Measurements from ENCODE around the gene KMT2A.

KMT2A gene

DNA sequence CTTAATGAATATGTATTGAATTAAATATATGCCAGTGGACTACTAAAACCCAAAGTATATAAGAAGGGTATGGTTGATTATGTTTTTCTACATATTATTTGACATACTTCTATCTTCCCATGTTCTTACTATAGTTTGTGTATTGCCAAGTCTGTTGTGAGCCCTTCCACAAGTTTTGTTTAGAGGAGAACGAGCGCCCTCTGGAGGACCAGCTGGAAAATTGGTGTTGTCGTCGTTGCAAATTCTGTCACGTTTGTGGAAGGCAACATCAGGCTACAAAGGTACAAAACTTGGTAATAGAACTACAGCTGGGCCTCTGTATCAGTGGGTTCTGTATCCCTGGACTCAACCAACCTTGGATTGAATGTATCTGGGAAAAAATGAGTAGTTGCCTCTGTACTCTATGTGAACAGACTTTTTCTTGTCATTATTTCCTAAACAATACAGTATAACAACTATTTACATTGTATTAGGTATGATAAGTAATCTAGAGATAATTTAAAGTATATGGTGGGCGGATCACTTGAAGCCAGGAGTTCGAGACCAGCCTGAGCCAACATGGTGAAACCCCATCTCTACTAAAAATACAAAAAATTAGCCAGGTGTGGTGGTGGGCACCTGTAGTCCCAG lies 52.3 kb downstream of the KMT2A start:
- DNase-seq (ENCODE audit: low read depth, low spot score): peak; percentile 20

DNA sequence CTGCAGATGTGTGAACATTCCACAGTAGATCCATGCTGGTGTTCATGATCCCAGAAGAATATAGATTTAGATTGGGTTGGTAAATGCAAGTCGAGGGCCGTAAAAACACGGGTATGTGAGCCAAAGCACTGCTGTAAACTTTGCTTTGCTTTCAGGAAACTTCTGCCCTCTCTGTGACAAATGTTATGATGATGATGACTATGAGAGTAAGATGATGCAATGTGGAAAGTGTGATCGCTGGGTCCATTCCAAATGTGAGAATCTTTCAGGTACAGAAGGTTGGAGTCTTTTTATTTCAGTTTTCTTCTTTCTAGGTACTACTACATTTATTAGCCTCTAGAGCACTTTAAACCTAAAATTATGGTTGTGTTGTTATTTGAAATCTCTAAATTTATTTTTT lies 54.7 kb downstream of the KMT2A start:
- no peak for DNase-seq (ENCODE audit: low read depth, low spot score)

DNA sequence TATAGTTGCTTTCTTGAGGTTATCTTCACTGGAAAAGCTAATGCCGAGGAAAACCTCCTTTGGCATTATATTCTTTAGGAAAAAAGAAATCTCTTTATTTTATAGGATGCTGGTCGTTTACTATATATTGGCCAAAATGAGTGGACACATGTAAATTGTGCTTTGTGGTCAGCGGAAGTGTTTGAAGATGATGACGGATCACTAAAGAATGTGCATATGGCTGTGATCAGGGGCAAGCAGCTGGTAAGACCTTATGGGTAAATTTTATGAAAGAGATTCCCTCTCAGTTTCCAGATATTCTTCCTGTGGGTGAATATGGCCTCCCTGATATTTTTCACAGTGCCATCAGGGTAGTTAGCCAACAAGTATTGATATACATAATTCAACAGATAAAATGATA lies 61.5 kb downstream of the KMT2A start:
- DNase-seq (ENCODE audit: low read depth, low spot score): no peak

DNA sequence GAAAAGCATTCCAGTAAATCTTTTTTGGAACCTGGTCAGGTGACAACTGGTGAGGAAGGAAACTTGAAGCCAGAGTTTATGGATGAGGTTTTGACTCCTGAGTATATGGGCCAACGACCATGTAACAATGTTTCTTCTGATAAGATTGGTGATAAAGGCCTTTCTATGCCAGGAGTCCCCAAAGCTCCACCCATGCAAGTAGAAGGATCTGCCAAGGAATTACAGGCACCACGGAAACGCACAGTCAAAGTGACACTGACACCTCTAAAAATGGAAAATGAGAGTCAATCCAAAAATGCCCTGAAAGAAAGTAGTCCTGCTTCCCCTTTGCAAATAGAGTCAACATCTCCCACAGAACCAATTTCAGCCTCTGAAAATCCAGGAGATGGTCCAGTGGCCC lies 66.9 kb downstream of the KMT2A start:
- DNase-seq (ENCODE audit: low read depth, low spot score): no peak

DNA sequence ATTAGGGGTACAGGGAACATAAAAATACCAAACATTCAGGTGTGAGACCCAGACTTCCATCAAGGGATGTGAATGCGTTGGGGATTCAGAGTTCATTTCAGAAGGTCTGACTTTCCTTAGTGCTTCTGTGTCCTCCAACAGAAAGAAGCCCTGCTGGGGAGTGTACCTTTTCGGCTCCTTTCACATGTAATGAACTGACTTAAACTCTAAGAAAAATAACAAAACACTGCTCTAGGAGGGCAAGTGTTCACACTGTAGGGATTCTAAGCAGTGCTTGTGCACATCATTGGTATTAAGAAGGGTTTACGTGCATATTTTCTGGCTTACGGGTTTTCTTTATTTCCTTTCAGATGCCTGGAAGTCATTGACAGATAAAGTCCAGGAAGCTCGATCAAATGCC lies 75.3 kb downstream of the KMT2A start:
- DNase-seq (ENCODE audit: low read depth, low spot score): no peak

DNA sequence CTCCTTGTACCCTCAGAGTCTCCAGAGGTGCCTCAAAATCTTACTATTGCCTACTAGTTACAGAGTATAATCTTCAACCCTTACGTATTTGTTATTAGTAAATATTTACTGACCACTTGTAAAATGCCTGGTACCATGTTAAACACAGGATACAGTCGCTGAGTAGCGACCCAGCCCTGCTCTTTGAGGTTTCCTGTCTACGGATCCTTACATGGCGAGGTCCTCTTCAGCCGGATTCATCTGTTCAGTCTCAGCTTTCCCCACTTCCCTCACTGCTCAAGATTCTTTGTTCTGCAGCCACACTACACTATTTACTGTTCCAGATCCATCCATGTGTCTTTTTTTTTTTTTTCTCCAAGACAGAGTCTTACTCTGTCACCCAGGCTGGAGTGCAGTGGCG lies 77.8 kb downstream of the KMT2A start:
- no peak for DNase-seq (ENCODE audit: low read depth, low spot score)

DNA sequence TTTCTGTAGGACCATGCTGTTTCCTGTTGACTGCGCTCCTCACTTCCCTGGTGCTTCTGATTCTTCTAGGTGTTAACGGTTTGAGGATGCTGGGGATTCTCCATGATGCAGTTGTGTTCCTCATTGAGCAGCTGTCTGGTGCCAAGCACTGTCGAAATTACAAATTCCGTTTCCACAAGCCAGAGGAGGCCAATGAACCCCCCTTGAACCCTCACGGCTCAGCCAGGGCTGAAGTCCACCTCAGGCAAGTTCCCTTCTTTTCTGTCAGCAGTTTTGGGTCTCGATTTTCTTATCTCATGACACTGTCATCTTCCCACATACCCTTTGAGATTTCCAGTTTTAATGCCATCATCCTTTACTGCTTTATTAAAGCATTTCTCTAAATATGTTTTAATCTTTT lies 83.3 kb downstream of the KMT2A start:
- no peak for DNase-seq (ENCODE audit: low read depth, low spot score)

DNA sequence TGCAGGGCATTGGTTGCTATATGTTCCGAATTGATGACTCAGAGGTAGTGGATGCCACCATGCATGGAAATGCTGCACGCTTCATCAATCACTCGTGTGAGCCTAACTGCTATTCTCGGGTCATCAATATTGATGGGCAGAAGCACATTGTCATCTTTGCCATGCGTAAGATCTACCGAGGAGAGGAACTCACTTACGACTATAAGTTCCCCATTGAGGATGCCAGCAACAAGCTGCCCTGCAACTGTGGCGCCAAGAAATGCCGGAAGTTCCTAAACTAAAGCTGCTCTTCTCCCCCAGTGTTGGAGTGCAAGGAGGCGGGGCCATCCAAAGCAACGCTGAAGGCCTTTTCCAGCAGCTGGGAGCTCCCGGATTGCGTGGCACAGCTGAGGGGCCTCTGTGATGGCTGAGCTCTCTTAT lies 85.6 kb downstream of the KMT2A start:
- no peak for DNase-seq (ENCODE audit: low read depth, low spot score)

DNA sequence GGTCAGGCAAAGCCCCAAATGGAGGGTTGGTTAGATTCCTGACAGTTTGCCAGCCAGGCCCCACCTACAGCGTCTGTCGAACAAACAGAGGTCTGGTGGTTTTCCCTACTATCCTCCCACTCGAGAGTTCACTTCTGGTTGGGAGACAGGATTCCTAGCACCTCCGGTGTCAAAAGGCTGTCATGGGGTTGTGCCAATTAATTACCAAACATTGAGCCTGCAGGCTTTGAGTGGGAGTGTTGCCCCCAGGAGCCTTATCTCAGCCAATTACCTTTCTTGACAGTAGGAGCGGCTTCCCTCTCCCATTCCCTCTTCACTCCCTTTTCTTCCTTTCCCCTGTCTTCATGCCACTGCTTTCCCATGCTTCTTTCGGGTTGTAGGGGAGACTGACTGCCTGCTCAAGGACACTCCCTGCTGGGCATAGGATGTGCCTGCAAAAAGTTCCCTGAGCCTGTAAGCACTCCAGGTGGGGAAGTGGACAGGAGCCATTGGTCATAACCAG lies 86.3 kb downstream of the KMT2A start:
- peak; percentile 57 for DNase-seq (ENCODE audit: low read depth, low spot score)

DNA sequence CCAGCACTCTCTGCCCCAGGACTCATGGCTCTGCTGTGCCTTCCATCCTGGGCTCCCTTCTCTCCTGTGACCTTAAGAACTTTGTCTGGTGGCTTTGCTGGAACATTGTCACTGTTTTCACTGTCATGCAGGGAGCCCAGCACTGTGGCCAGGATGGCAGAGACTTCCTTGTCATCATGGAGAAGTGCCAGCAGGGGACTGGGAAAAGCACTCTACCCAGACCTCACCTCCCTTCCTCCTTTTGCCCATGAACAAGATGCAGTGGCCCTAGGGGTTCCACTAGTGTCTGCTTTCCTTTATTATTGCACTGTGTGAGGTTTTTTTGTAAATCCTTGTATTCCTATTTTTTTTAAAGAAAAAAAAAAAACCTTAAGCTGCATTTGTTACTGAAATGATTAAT lies 88.1 kb downstream of the KMT2A start:
- no peak for DNase-seq (ENCODE audit: low read depth, low spot score)

DNA sequence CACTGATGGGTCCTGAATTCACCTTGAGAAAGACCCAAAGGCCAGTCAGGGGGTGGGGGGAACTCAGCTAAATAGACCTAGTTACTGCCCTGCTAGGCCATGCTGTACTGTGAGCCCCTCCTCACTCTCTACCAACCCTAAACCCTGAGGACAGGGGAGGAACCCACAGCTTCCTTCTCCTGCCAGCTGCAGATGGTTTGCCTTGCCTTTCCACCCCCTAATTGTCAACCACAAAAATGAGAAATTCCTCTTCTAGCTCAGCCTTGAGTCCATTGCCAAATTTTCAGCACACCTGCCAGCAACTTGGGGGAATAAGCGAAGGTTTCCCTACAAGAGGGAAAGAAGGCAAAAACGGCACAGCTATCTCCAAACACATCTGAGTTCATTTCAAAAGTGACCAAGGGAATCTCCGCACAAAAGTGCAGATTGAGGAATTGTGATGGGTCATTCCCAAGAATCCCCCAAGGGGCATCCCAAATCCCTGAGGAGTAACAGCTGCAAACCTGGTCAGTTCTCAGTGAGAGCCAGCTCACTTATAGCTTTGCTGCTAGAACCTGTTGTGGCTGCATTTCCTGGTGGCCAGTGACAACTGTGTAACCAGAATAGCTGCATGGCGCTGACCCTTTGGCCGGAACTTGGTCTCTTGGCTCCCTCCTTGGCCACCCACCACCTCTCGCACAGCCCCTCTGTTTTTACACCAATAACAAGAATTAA lies 88.6 kb downstream of the KMT2A start:
- DNase-seq (ENCODE audit: low read depth, low spot score): no peak

DNA sequence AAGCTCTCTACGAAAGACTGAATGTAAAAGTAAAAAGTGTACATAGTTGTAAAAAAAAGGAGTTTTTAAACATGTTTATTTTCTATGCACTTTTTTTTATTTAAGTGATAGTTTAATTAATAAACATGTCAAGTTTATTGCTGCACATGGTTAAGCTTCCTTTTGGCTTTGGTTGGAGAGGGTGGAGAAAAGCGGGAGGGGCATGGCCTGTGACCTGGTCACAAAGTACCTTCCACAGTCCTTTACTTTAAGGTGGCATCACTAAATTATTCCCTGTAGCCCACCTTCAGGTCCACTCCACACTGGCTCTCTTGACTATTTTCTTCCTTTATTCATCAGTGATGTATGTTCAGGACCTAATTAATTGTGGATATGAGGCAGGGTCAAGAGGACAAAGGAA lies 90.4 kb downstream of the KMT2A start:
- DNase-seq (ENCODE audit: low read depth, low spot score): no peak

DNA sequence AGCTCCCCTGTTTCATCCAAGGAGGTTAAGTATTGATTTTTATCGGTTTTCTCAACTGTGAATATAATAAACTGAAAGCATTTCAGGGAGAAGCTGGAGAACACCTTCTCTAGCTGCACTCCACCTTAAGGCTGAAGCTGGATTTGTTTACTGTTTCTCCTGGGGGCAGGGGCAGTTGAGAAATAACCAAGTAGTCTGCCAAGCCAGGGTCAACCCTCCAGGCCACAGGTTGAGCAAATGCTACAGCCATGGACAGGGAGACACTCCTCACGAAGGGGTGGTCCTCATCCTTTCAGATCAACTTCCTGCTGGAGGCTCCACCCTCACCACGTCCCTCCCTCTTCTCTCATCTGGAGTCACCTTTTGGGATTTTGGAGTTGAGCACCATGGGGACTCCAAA lies 90.8 kb downstream of the KMT2A start, which contains the start of gene TTC36:
Gene TTC36 (plus strand): TSS at position 366 of the 400 bp plus-strand sequence. CDS start 21 bp downstream, at position 387.
- DNase-seq (ENCODE audit: low read depth, low spot score): no peak

DNA sequence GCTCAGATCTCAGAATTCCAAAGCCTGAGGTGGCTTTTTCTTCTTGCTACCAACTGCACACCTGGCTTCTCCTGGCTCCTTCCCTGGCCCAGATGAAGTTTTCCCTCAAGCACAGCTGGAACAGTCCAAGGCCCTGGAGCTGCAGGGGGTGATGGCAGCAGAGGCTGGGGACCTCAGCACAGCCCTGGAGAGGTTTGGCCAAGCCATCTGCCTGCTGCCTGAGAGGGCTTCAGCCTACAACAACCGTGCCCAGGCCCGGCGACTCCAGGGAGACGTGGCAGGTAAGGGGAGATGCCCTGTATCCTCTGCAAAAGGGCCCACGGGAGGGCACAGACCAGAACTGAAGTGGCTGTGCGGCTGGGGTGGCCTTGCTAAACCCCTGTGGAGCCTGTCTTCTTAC lies 92.2 kb downstream of the KMT2A start:
- no peak for DNase-seq (ENCODE audit: low read depth, low spot score)

DNA sequence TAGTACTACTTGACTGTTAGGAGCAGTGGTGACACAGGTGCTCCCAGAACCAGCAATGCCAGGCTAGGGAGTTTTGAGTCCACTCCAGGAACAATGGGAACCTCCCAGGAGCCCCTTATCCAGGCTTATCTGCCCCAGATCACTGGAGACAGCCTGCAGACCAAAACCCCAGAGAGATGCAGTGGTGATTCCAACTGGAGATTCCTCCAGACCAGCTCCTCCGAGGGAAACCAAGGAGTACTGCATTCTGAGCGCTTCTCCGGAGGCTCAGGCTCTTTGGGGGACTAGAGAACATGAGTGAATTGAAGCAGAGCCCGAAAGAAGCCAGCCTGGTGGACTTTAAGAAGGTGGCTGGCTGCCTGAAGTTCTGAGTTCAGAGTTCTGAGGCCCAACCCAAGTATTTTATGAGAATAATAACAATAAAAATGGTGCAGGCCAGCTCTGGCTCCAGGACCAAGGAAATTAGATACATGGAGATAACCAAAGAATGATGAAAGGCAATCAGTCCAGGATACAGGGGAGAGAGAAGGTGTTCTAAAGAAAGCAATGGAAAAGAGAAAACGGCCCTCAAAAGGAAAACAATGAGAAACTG lies 93.4 kb downstream of the KMT2A start:
- no peak for DNase-seq (ENCODE audit: low read depth, low spot score)

DNA sequence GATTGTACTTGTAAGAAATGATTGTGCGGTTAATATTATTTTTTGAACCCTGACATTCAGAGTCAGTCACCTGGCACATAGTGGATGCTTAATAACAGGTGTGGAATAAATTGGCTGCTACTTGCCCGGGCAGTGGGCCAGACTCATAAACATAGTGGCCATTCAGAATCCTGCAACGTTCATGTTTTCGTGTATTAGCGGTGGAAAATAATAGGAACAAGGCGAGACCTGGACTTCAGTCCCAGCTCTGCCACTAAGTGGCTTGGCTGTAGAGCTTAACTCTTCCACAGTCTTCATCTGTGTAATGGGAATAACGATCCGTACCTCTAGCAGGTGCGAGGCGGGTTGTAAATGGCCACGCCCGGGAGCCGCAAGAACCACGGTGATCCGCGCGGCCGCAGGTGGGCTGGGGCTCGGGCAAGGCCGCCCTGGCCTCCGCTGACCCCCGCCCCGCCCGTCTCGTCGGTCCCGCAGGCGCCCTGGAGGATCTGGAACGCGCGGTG lies 93.9 kb downstream of the KMT2A start:
- DNase-seq (ENCODE audit: low read depth, low spot score): no peak

DNA sequence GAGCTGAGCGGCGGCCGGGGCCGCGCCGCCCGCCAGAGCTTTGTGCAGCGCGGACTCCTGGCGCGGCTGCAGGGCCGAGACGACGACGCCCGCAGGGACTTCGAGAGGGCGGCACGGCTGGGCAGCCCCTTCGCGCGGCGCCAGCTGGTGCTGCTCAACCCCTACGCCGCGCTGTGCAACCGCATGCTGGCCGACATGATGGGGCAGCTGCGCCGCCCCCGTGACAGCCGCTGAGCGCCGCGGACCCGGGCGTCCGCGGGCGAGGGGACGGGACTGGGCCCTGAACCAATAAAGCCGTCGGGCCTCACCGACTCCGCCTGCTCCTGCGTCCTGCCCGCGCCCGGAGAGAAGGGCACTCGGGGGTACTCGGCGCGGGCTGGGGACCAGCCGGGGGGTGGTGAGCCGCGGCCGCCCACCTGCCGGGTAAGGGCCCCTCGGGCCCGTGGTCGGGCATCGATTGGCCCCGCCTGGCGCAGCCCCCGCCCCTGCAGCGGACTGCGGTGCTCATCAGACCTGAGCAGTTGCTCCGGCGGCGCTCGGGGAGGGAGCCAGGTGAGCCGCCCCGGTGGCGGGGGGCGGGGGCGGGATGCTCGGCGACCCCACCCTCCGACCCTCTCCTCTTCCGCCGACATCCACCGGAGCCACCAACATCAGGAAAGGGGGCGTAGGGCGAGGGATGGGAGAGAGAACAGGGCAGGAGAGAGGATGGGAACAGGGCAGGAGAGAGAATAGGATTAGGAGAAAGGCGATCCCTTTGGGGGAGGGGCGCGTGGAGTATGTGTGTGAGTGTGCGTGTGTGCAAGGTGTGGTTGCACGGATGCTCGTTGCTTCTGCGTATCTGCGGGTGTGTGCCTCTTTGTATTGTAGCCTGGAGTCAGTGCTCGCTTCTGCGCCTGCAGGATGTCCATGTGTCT lies 94.6 kb downstream of the KMT2A start, which contains the start of gene TMEM25:
Gene TMEM25 (plus strand): TSS at position 510 of the 914 bp plus-strand sequence. CDS start 610 bp downstream, outside the sequence.
- DNase-seq (ENCODE audit: low read depth, low spot score): peak; percentile 25

DNA sequence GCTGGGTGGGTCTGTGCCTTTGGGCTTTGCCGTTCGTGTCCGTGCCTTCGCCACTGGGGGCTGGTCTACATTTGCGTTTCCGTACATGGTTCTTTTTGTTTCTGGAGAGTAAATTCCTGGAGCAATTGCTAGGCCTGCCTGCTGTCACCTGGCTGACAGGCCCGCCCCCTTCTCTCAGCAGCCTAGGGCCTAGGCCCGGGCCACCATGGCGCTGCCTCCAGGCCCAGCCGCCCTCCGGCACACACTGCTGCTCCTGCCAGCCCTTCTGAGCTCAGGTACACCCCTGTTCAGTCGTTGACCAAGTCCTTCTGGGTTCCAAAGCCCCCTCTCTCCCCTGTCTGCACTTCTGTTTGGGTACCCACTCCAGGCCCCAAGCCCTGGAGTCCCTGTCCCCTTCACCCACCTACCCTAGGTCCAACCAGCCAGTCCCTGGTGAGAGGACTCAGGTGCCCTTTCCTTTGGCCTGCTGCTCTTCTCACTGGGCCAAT lies 95.3 kb downstream of the KMT2A start:
- DNase-seq (ENCODE audit: low read depth, low spot score): no peak

DNA sequence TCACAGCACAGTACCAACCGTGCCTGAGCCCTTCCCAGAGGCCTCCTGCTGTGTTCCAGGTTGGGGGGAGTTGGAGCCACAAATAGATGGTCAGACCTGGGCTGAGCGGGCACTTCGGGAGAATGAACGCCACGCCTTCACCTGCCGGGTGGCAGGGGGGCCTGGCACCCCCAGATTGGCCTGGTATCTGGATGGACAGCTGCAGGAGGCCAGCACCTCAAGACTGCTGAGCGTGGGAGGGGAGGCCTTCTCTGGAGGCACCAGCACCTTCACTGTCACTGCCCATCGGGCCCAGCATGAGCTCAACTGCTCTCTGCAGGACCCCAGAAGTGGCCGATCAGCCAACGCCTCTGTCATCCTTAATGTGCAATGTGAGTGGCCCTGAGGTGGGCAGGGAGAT lies 95.8 kb downstream of the KMT2A start:
- no peak for DNase-seq (ENCODE audit: low read depth, low spot score)

DNA sequence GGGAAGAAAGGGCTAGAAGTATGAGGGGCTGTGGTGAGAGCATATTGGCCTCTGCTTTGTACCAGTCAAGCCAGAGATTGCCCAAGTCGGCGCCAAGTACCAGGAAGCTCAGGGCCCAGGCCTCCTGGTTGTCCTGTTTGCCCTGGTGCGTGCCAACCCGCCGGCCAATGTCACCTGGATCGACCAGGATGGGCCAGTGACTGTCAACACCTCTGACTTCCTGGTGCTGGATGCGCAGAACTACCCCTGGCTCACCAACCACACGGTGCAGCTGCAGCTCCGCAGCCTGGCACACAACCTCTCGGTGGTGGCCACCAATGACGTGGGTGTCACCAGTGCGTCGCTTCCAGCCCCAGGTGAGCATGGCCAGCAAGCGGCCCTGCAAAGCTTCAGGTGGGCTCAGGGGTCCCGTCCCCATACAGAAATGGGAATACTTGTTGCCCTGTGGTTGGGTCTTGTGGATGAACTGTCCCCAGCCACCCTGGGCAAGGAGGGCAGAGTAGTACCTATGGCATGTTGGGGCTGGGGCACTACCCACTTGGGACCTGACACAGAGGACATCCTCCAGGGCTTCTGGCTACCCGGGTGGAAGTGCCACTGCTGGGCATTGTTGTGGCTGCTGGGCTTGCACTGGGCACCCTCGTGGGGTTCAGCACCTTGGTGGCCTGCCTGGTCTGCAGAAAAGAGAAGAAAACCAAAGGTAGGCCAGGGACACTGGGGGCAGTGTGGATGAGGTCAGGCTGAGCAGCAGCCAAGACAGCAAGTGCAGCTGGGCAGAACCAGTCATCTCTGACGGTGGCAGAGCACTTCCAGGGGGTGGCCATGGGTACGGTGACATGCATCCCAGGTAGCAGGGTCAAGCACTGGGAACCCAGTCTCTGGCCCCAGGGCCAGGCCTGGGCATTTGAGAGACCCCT lies 96.8 kb downstream of the KMT2A start:
- DNase-seq (ENCODE audit: low read depth, low spot score): no peak

Measured in iPS DF 19.7 (cell line).